ENCODE results near the gene SARS2.
A peak's percentile ranks its signal among the peaks of the same experiment; 100 is the strongest.
"Not testable (repeated sequence)": the region's sequence is repeated elsewhere in the genome, so short reads cannot be mapped to it uniquely, and the experiment has no call there.

SARS2 gene

GRCh38 chr19:38945562-38946228, 15.1 kb upstream of the SARS2 start:
- DNase-seq = no peak

GRCh38 chr19:38944981-38945506, 14.5 kb upstream of the SARS2 start:
- no peak for DNase-seq

GRCh38 chr19:38942471-38943181, 12.1 kb upstream of the SARS2 start:
- no peak for DNase-seq

- no peak for DNase-seq
These were observed 11.4 kb upstream of the SARS2 start for GRCh38 chr19:38941979-38942378.

- not testable (repeated sequence) for DNase-seq
These were observed 10.9 kb upstream of the SARS2 start for GRCh38 chr19:38941466-38941865.

- DNase-seq = no peak
These were observed 9.4 kb upstream of the SARS2 start for GRCh38 chr19:38939957-38940356.

GRCh38 chr19:38933544-38933943, 3.0 kb upstream of the SARS2 start:
- DNase-seq = no peak

- no peak for DNase-seq
These were observed 2.0 kb upstream of the SARS2 start for GRCh38 chr19:38932425-38933179.

GRCh38 chr19:38931521-38931793, 894 bp upstream of the SARS2 start:
- DNase-seq = no peak

- DNase-seq = peak; percentile 96
These were observed 385 bp upstream of the SARS2 start, which contains the start of gene MRPS12 for GRCh38 chr19:38930776-38931520. Gene MRPS12, plus strand, starts transcription at chr19:38930944. Its CDS starts 351 bp downstream, at chr19:38931295.

- no peak for DNase-seq
These were observed 2.1 kb downstream of the SARS2 start for GRCh38 chr19:38928391-38929001.

- DNase-seq = no peak
These were observed 6.2 kb downstream of the SARS2 start for GRCh38 chr19:38924388-38924787.

- DNase-seq = no peak
These were observed 8.1 kb downstream of the SARS2 start for GRCh38 chr19:38922482-38922881.

GRCh38 chr19:38921420-38922274, 8.9 kb downstream of the SARS2 start:
- no peak for DNase-seq

GRCh38 chr19:38920602-38921419, 9.8 kb downstream of the SARS2 start:
- DNase-seq = no peak

- DNase-seq = no peak
These were observed 10.5 kb downstream of the SARS2 start for GRCh38 chr19:38919837-38920601.

- DNase-seq = no peak
These were observed 12.0 kb downstream of the SARS2 start for GRCh38 chr19:38918526-38918925.

- no peak for DNase-seq
These were observed 12.6 kb downstream of the SARS2 start for GRCh38 chr19:38917921-38918491.

GRCh38 chr19:38917516-38917915, 13.0 kb downstream of the SARS2 start:
- no peak for DNase-seq

All from GOT3 (cell line).